ENCODE results near the gene BUD13. TPM values are rescaled to one million over a fixed set of nuclear protein-coding genes. Genes with fewer than 3 reads are reported as not detected.

The BUD13 gene
- total RNA-seq, 1 experiment from 2014 or later, result 22.9 TPM

- no peaks in the 10 kb centered on the region for H3K27me3 ChIP-seq (ENCODE audit: insufficient read depth, low read length)
- no peaks in the 10 kb centered on the region for H3K9me3 ChIP-seq (ENCODE audit: control insufficient read depth in 1 of 2, insufficient read depth in 1 of 2, low read depth in 1 of 2, low read length in 2 of 2)
- no peak overlapping the region for H3K27ac ChIP-seq (ENCODE audit: low read depth, low read length)
- H3K9ac ChIP-seq (ENCODE audit: low read length), result no peak overlapping the region
- H3K4me1 ChIP-seq (ENCODE audit: control insufficient read depth in 1 of 2, insufficient read depth in 2 of 2, low read length in 2 of 2), result no peaks in the 10 kb centered on the region
- ATAC-seq (no peak), DNase-seq (ENCODE audit: low read depth, low spot score) (no peak)
- TF ChIP-seq POLR2AphosphoS5 (IDR thresholded peaks at IDR 0.05; ENCODE audit: low read depth, low read length) (no peak), SIN3A (IDR thresholded peaks at IDR 0.05; ENCODE audit: low read depth) (no peak), JUND (IDR thresholded peaks at IDR 0.05) (no peak), SRF (IDR thresholded peaks at IDR 0.05; ENCODE audit: low read depth) (no peak)
- intact Hi-C loops (cut with micrococcal nuclease), result no loop called here
- ChIA-PET CTCF (no interaction called here), RAD21 (ENCODE audit: low non-redundant PET in 1 of 2, low total read pairs in 2 of 2, uncharacterized antibody in 2 of 2, unreplicated experiment in 2 of 2) (interaction anchor here in 1 of 2 experiments (0.7 kb wide), 1 partner anchor 15 kb away, joined by 3 read pairs; no protein-coding TSS in a partner anchor), POLR2A (no interaction called here)
- no peak overlapping the region for H3K4me3 ChIP-seq (replicated peaks in 1 of 2; ENCODE audit: low read depth in 1 of 2, low read length in 2 of 2)
- no peaks in the 10 kb centered on the region for H4K20me1 ChIP-seq (ENCODE audit: insufficient read depth)
- no peak overlapping the region for H3K4me2 ChIP-seq (ENCODE audit: low read length)
- BruUV-seq (replicated peaks), result no TSS peak
- no peaks in the 10 kb centered on the region for H3K36me3 ChIP-seq (ENCODE audit: control insufficient read depth in 1 of 2, insufficient read depth in 2 of 2, low read length in 2 of 2)
- H3K9me2 ChIP-seq (ENCODE audit: insufficient read depth), result no peaks in the 10 kb centered on the region
- H3K79me2 ChIP-seq (ENCODE audit: insufficient read depth, low read length), result no peaks in the 10 kb centered on the region
- H2AFZ ChIP-seq (ENCODE audit: low read depth, low read length, poor library complexity, severe bottlenecking), result no peak overlapping the region
Observed at GRCh38 chr11:116720895-116721294, 51.9 kb downstream of the BUD13 start.

DNA sequence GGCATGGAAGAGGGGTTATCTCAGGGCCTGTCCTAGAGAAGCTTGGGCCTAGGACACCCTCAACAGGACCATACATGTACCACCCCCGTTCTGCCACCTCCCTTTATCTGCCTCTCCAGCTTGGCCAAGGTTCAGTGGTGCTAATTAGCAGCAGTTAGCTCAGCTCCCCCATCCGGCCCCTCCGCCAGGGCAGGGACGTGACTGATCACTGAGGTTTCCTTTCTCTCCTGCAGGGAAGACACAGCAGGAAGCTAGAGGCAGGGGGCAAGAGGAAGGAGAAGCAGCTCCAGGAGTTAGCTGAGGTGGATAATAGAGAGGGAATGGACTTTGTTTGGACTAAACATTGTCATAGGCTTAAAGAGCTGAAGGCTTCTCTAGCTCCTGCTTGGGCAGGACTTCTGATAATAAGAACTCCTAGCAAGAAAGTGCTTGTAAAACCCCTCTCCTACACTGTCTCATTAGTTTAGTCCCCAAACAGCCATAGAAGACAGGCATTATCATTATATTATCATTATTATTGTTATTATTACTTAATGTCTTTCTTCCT lies 53.8 kb downstream of the BUD13 start:
- H2AFZ ChIP-seq (ENCODE audit: low read depth, low read length, poor library complexity, severe bottlenecking), result no peak overlapping the region
- H3K9me3 ChIP-seq (ENCODE audit: control insufficient read depth in 1 of 2, insufficient read depth in 1 of 2, low read depth in 1 of 2, low read length in 2 of 2), result no peaks in the 10 kb centered on the region
- H3K9me2 ChIP-seq (ENCODE audit: insufficient read depth), result no peaks in the 10 kb centered on the region
- H3K4me2 ChIP-seq (ENCODE audit: low read length), result no peak overlapping the region
- RAD21 ChIA-PET (ENCODE audit: low non-redundant PET in 1 of 2, low total read pairs in 2 of 2, uncharacterized antibody in 2 of 2, unreplicated experiment in 2 of 2), result no interaction called here
- no peaks in the 10 kb centered on the region for H3K4me1 ChIP-seq (ENCODE audit: control insufficient read depth in 1 of 2, insufficient read depth in 2 of 2, low read length in 2 of 2)
- TF ChIP-seq ELF1 (IDR thresholded peaks at IDR 0.05; ENCODE audit: borderline replicate concordance, low read depth) (no peak), YY1 (IDR thresholded peaks at IDR 0.05; ENCODE audit: extremely low read depth, insufficient replicate concordance, low read depth, low read length) (no peak), TCF7L2 (IDR thresholded peaks at IDR 0.05; ENCODE audit: borderline replicate concordance, extremely low read depth, insufficient read depth, insufficient read length) (no peak), JUND (IDR thresholded peaks at IDR 0.05) (no peak), EZH2 (IDR thresholded peaks at IDR 0.05) (no peak), ZNF274 (IDR thresholded peaks at IDR 0.05; ENCODE audit: low read depth, low read length) (no peak), ZBTB33 (IDR thresholded peaks at IDR 0.05; ENCODE audit: extremely low read depth, insufficient replicate concordance, low read length) (no peak), FOSL1 (IDR thresholded peaks at IDR 0.05; ENCODE audit: low read depth) (no peak), MAX (IDR thresholded peaks at IDR 0.05) (no peak), SRF (IDR thresholded peaks at IDR 0.05; ENCODE audit: low read depth) (no peak)
- no peak overlapping the region for H3K9ac ChIP-seq (ENCODE audit: low read length)
- H3K4me3 ChIP-seq (replicated peaks in 1 of 2; ENCODE audit: low read depth in 1 of 2, low read length in 2 of 2), result no peak overlapping the region
- intact Hi-C loops (cut with micrococcal nuclease), result no loop called here
- ATAC-seq (no peak), DNase-seq (ENCODE audit: low read depth, low spot score) (no peak)
- CTCF ChIA-PET, result no interaction called here
- H4K20me1 ChIP-seq (ENCODE audit: insufficient read depth), result no peaks in the 10 kb centered on the region
- POLR2A ChIA-PET, result no interaction called here
- no peaks in the 10 kb centered on the region for H3K79me2 ChIP-seq (ENCODE audit: insufficient read depth, low read length)
- no peaks in the 10 kb centered on the region for H3K27me3 ChIP-seq (ENCODE audit: insufficient read depth, low read length)
- no TSS peak for BruUV-seq (replicated peaks)
- no peaks in the 10 kb centered on the region for H3K36me3 ChIP-seq (ENCODE audit: control insufficient read depth in 1 of 2, insufficient read depth in 2 of 2, low read length in 2 of 2)
- H3K27ac ChIP-seq (ENCODE audit: low read depth, low read length), result no peak overlapping the region

All from HCT116 (cell line).